Activated naive CD4-positive, alpha-beta T cell treated with anti-CD3 and anti-CD28 coated beads, Interleukin-2, amount 50 U/mL, for 16 hours (primary cell): ENCODE data around the gene KRT1.

Experiments used
- DNase-seq: peaks from one replicate; pipeline ENCODE4 v3.0.0-alpha.2; 2020

The KRT1 gene

GRCh38 chr12:52697058-52697582, 16.9 kb upstream of the KRT1 start:
- no peak for DNase-seq

DNA sequence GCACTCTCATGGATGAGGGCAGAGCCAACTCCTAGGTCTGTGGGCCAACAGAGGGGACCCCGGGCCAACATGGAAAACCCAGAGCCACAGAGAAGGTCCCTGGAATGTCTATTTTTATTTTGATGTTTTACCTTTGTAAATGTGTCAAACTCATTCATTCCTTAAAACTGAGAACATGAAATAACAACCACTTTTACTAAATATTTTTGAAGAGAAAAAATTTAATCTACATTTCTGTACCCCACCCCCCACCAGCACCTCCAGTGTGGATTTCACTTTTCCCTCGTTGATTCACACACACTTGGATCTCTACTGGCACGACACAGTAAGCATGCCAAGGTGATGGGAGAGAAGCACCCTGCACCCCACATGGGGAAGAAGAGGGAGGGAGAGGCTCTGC, 16.4 kb upstream of the KRT1 start:
- DNase-seq: no peak

DNA sequence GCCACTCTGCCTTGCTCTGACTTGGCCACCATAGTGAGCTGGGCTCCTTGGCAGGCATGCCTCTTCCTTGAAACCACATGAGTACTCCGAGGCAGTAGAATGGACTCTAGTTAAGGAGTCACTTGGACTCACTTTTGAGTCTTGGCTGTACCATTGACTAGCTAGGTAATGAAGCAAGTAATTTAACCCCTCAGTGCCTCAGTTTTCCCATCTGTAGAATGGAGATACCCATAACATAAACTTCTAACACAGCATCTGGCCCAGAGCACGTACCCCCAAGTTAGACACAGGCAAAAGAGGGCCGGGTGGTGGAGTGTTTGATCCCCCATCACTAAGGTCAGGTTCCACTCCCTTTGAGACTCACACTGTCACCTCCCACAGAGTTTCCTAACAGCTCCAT, 14.8 kb upstream of the KRT1 start:
- DNase-seq: no peak

- DNase-seq: no peak
These were observed 13.9 kb upstream of the KRT1 start for GRCh38 chr12:52694151-52694550.

GRCh38 chr12:52693261-52693660, 13.1 kb upstream of the KRT1 start:
- no peak for DNase-seq

DNA sequence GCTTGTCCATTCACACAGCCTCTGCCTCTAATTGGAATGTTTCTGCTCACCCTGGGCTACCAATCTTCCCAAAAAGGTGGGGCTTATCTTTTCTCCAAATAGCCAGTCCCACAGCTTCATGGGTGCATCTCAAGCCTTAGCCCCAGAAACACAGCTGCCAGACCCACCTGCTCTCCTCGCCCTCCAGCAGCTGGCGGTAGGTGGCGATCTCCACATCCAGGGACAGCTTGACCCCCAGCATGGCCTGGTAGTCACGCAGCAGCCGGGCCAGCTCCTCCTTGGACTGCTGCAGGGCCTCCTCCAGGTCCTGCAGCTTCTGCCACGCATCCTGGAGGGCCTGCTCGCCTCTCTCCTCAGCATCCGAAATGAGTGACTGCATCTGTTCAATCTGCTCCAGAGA, 12.0 kb upstream of the KRT1 start:
- no peak for DNase-seq

- DNase-seq: no peak
These were observed 11.6 kb upstream of the KRT1 start for GRCh38 chr12:52691841-52692150.

DNA sequence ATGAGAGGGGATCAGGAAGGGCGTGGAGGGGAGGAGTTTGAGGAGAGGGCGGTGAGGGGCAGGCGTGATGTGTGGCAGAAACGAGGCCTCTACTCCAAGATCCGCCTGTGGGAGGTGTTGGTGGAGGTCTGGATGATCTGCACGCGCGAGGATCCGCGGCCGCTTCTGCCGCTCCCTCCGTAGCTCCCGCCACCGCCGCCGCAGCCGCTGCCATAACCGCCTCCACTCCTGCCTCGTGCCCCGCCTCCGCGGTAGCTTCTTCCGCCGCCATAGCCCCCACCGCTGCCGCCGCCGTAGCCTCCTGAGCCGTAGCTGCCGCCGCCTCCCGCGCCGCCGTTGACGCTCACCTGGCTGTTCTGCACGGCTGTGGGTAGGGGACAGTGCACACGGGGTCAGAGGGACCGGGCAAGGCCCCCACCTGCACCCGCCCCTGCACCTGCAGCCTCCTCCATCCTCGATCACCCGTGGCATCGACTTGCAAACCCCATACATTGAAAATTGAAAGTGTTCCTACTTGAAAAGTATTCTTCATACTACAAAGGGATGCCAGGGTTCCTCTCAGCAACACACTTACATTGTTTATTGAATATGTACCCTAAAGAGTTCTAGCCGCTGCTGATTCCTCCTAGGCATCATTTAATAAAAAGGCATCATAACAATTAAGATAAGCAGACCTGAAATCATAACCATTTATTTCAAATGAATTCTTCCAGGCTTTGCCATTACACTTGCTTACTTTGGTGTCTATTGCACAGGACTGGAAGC, 11.1 kb upstream of the KRT1 start:
- peak; percentile 67 for DNase-seq

DNA sequence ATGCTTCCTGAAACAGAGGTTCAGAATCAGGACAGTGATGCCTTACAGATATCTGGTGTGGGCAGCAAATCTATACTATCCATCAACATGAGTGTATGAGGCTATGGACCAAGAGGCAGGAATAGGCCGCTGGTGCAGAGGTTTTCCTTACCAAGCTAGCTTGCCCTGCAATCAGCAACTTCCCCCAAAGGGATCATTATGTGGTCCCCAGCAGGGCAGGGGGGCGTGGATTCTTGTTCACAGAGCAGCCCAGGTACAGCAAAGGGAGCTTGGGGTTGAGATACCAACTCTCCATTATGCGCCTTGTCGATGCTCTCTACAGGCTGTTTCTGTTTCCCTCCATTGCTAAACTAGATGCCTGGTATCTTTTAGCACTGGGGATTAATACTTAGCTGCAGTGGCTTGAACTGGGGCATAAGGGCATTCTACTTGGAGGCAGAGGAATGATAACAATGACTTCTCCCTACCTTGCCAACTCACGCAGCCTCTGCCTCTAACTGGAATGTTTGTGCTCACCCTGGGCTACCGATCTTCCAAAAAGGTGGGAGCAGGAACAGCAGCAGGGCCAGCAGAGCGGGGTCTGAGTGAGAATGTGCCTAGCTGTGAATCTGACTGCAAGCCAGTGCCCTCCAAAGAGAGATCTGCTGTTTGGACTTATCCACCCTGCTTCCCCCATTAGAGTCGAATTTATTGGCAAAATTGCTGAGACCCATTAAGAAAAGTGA, 10.3 kb upstream of the KRT1 start:
- DNase-seq: no peak

GRCh38 chr12:52689936-52690335, 9.7 kb upstream of the KRT1 start:
- DNase-seq: no peak

- DNase-seq: no peak
These were observed 9.0 kb upstream of the KRT1 start for GRCh38 chr12:52689239-52689638.

- no peak for DNase-seq
These were observed 8.3 kb upstream of the KRT1 start for GRCh38 chr12:52688481-52688880.

GRCh38 chr12:52687497-52688385, 7.5 kb upstream of the KRT1 start:
- no peak for DNase-seq

- no peak for DNase-seq
These were observed 6.7 kb upstream of the KRT1 start for GRCh38 chr12:52686756-52687487.

DNA sequence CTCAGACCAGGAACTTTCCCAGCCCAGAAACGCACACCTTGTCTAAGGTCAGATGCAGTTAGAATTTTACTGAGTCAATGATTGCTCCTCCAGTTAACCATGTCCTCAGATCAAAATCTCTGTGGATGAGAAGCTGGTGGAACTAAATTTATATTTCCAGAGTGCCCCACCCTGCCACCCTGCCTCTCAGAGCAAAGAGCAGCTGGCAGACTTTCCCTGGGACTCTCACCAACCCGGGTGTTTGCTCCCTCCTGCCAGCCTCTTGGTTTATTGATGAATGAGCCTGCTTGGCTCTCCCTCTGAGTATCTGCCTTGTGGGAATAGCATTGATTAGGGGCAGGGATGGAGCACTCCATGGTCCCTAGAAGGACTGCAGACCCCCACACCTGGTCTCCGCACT, 5.9 kb upstream of the KRT1 start:
- no peak for DNase-seq

DNA sequence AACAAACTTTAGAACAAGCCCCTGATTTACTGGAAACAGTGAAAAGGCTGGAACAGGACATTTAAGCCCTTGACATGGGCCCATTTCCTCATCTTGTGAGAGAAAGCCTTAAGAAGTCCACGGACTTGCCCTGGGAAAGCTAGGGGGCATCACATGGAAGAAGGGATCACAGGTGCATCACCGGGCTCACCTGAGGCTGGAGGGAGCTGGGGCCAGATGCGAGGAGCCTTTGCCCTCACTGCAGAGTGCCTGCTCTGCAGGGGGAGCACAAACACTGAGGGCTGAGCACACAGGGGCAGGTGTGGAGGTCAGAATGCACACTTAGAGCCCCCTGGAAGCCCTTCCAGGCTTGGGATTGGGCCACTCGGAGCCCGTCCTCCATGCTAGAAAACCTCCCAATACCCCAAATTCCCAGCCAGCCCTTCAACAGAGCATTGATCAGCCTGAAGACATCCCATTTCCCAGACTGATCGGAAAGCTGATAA, 5.2 kb upstream of the KRT1 start:
- no peak for DNase-seq

DNA sequence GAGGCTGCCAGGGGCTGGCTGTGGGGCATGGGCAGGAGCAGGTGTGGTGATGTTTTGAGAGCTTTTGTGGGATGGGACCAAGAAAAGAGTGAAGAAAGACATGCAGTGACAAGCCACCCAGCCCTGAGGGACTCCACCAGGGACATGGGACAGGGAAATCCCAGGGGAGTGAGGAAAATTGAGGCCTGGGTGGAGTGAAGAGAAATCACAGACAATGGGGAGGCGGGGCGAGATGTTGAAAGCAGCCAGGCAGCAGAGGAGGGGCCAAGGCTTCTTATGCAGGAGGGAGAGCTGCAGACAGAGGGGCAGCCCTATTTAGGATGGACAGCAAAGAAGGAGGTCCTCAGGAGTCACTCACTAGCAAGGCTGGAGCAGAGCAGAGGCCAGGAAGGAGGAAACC, 4.2 kb upstream of the KRT1 start:
- DNase-seq: no peak

GRCh38 chr12:52683575-52684300, 3.5 kb upstream of the KRT1 start:
- no peak for DNase-seq

DNA sequence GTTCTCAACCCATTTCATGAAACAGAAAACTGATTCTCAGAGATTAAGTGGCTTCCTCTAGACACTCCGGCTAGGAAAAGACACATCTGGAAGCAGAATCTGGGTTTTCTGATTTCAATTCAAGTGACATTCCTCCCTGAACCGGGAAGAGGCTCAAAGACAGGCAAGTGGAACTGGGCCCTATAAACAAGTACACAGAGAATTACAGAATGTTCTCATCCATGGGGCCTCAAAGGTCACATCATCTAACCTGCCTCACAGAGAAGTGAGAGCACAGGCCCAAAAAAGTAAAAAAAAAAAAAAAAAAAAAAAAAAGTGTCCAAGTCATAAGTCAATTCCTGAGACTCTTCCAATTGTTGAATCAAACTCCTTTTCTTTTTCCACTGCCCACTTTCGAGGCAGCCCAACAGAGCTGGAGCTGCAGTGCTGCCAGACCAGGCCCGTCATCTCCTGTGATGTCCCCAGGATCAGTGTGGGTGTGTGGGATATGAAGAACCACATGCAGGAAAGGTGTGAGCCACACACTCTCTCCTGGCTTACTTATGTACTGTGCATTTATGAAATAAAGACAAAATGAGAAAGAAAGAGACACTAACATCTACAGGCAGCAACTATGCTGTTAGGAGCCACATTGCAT, 2.8 kb upstream of the KRT1 start:
- no peak for DNase-seq

GRCh38 chr12:52682381-52682660, 2.1 kb upstream of the KRT1 start:
- DNase-seq: no peak

GRCh38 chr12:52681526-52682380, 1.5 kb upstream of the KRT1 start:
- peak; percentile 28 for DNase-seq
